ENCODE results near the gene KRT2.

KRT2 gene

DNA sequence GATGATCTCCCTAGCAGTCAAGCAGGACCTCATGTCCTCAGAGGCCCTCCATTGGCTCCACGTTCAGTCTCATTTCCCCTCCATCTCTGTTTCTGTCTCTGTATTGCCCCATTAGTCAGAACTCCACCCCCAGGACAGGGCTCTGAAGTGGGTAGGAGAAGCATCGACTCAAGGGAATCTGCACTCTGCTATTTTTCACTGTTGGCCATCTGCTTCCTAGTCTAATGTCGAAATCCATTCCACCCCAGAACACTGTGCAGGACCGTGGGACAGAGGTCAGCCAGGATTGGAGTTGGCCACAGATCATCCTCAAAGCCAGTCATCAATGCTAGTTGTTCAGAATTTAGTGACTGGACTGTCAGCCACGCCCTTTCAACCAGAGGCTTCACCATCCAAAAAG, 41.2 kb upstream of the KRT2 start:
- Histone ChIP-seq H3K9ac (no peak overlapping the region), H3K27ac (no peak overlapping the region), H3K36me3 (no peaks in the 10 kb centered on the region), H3K4me1 (peaks cover 0 to 10% (median 8%) of the 10 kb centered on the region in 10 experiments; a peak in 9 of 20 replicates), H4K20me1 (0 out of 22 replicates have a peak, but pooled peaks cover 0 to 2% (median 0%) of the 10 kb centered on the region in 11 experiments), H3K27me3 (peaks cover 34 to 49% (median 41%) of the 10 kb centered on the region in 11 experiments), H3K4me2 (no peak overlapping the region), H3K4me3 (no peak overlapping the region), H3K9me3 (replicated peaks in 1 of 11) (no peaks in the 10 kb centered on the region)
- TF ChIP-seq Cebpa-rat (IDR thresholded peaks at IDR 0.05), result no peak

- Histone ChIP-seq H3K9ac (no peak overlapping the region), H3K9me3 (replicated peaks in 1 of 11) (no peaks in the 10 kb centered on the region), H3K4me1 (peaks cover 0 to 10% (median 8%) of the 10 kb centered on the region in 10 experiments; a peak in 9 of 20 replicates), H3K4me2 (no peak overlapping the region), H4K20me1 (0 out of 22 replicates have a peak, but pooled peaks cover 0 to 2% (median 0%) of the 10 kb centered on the region in 11 experiments), H3K4me3 (no peak overlapping the region), H3K36me3 (no peaks in the 10 kb centered on the region), H3K27me3 (peaks cover 34 to 49% (median 41%) of the 10 kb centered on the region in 11 experiments), H3K27ac (no peak overlapping the region)
- TF ChIP-seq Cebpa-rat (IDR thresholded peaks at IDR 0.05), result no peak
These were observed 40.2 kb upstream of the KRT2 start for GRCh38 chr12:52692254-52692653.

DNA sequence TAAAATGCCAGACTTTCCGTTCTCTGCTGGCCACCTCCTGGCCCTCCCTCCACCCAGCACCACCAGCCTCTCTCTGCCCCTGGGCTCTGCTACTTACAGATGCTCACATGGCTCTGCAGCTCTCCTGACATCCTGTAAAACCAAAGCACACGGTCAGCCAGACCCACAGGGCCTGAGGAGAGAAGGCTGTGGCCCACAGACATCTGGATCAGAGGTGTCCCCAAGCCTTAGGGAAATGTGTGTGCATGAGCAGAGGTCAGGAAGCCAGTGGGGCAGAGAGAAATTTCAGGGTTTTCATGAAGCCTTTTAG, 39.8 kb upstream of the KRT2 start:
- TF ChIP-seq Cebpa-rat (IDR thresholded peaks at IDR 0.05), result no peak
- Histone ChIP-seq H4K20me1 (0 out of 22 replicates have a peak, but pooled peaks cover 0 to 2% (median 0%) of the 10 kb centered on the region in 11 experiments), H3K27me3 (peaks cover 34 to 49% (median 41%) of the 10 kb centered on the region in 11 experiments), H3K27ac (no peak overlapping the region), H3K9ac (no peak overlapping the region), H3K36me3 (no peaks in the 10 kb centered on the region), H3K4me1 (peaks cover 0 to 10% (median 8%) of the 10 kb centered on the region in 10 experiments; a peak in 9 of 20 replicates), H3K4me3 (peak overlapping the region in 1 of 10 experiments; percentile 47; a peak in 1 of 20 replicates), H3K9me3 (replicated peaks in 1 of 11) (no peaks in the 10 kb centered on the region), H3K4me2 (peak overlapping the region in 5 of 11 experiments; percentile 74 to 86 (median 80); a peak in 5 of 22 replicates)

- no peak for TF ChIP-seq Cebpa-rat (IDR thresholded peaks at IDR 0.05)
- Histone ChIP-seq H3K9ac (peak overlapping the region in 6 of 11 experiments; percentile 12 to 54 (median 32); a peak in 8 of 22 replicates), H3K27me3 (peaks cover 34 to 49% (median 41%) of the 10 kb centered on the region in 11 experiments), H3K27ac (no peak overlapping the region), H3K9me3 (replicated peaks in 1 of 11) (no peaks in the 10 kb centered on the region), H4K20me1 (0 out of 22 replicates have a peak, but pooled peaks cover 0 to 2% (median 0%) of the 10 kb centered on the region in 11 experiments), H3K4me1 (peaks cover 0 to 10% (median 8%) of the 10 kb centered on the region in 10 experiments; a peak in 9 of 20 replicates), H3K36me3 (no peaks in the 10 kb centered on the region), H3K4me2 (peak overlapping the region; percentile 74 to 89 (median 81)), H3K4me3 (peak overlapping the region; percentile 28 to 62 (median 52))
These were observed 39.2 kb upstream of the KRT2 start for GRCh38 chr12:52691076-52691840.

GRCh38 chr12:52690351-52691075, 38.5 kb upstream of the KRT2 start:
- H3K27me3 ChIP-seq, result peaks cover 34 to 49% (median 41%) of the 10 kb centered on the region in 11 experiments
- H3K9ac ChIP-seq, result peak overlapping the region in 5 of 11 experiments; percentile 12 to 46 (median 27); a peak in 5 of 22 replicates
- peaks cover 0 to 10% (median 8%) of the 10 kb centered on the region in 10 experiments; a peak in 9 of 20 replicates for H3K4me1 ChIP-seq
- H3K36me3 ChIP-seq, result no peaks in the 10 kb centered on the region
- H4K20me1 ChIP-seq, result 0 out of 22 replicates have a peak, but pooled peaks cover 0 to 2% (median 0%) of the 10 kb centered on the region in 11 experiments
- TF ChIP-seq Cebpa-rat (IDR thresholded peaks at IDR 0.05), result no peak
- peak overlapping the region; percentile 74 to 89 (median 81) for H3K4me2 ChIP-seq
- H3K4me3 ChIP-seq, result peak overlapping the region; percentile 28 to 62 (median 52); a peak in 18 of 20 replicates
- H3K27ac ChIP-seq, result no peak overlapping the region
- H3K9me3 ChIP-seq (replicated peaks in 1 of 11), result no peaks in the 10 kb centered on the region

- TF ChIP-seq Cebpa-rat (IDR thresholded peaks at IDR 0.05), result no peak
- peaks cover 0 to 10% (median 8%) of the 10 kb centered on the region in 10 experiments; a peak in 9 of 20 replicates for H3K4me1 ChIP-seq
- no peak overlapping the region for H3K27ac ChIP-seq
- no peak overlapping the region for H3K9ac ChIP-seq
- H3K9me3 ChIP-seq (replicated peaks in 1 of 11), result no peaks in the 10 kb centered on the region
- no peaks in the 10 kb centered on the region for H3K36me3 ChIP-seq
- H3K27me3 ChIP-seq, result peaks cover 34 to 49% (median 41%) of the 10 kb centered on the region in 11 experiments
- no peak overlapping the region for H3K4me3 ChIP-seq
- H4K20me1 ChIP-seq, result 0 out of 22 replicates have a peak, but pooled peaks cover 0 to 2% (median 0%) of the 10 kb centered on the region in 11 experiments
- H3K4me2 ChIP-seq, result no peak overlapping the region
These were observed 37.9 kb upstream of the KRT2 start for GRCh38 chr12:52689936-52690335.

- H3K36me3 ChIP-seq, result no peaks in the 10 kb centered on the region
- TF ChIP-seq Cebpa-rat (IDR thresholded peaks at IDR 0.05), result no peak
- H3K27me3 ChIP-seq, result peaks cover 34 to 49% (median 41%) of the 10 kb centered on the region in 11 experiments
- H3K4me1 ChIP-seq, result peaks cover 0 to 10% (median 8%) of the 10 kb centered on the region in 10 experiments; a peak in 9 of 20 replicates
- H3K9me3 ChIP-seq (replicated peaks in 1 of 11), result no peaks in the 10 kb centered on the region
- H3K9ac ChIP-seq, result no peak overlapping the region
- no peak overlapping the region for H3K27ac ChIP-seq
- H3K4me2 ChIP-seq, result no peak overlapping the region
- 0 out of 22 replicates have a peak, but pooled peaks cover 0 to 2% (median 0%) of the 10 kb centered on the region in 11 experiments for H4K20me1 ChIP-seq
- no peak overlapping the region for H3K4me3 ChIP-seq
These were observed 37.2 kb upstream of the KRT2 start for GRCh38 chr12:52689239-52689638.

DNA sequence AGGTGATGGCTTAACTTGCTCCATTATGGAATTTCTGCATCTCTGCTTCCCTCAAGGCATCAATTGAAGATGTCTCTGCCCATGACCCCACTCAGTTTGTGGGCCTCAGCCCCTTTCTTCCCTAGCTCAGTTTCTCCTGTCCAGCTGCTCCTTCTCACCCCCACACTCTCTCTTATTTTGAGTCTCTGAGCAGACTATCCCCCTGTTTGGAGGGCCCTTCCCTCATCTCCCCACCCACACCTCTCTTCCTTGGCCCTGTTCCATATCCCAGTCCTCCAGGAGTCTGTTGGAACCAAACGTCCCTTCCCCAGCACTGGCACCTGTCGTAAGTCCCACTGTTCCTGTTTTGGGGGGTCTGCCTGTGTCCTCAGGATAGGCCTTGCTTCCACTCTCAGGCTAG, 36.5 kb upstream of the KRT2 start:
- no peak overlapping the region for H3K4me3 ChIP-seq
- H3K27me3 ChIP-seq, result peaks cover 34 to 49% (median 41%) of the 10 kb centered on the region in 11 experiments
- peaks cover 0 to 10% (median 8%) of the 10 kb centered on the region in 10 experiments; a peak in 9 of 20 replicates for H3K4me1 ChIP-seq

More for the DNA sequence above, 36.5 kb upstream of the KRT2 start:
- TF ChIP-seq Cebpa-rat (IDR thresholded peaks at IDR 0.05), result no peak
- H3K27ac ChIP-seq, result no peak overlapping the region
- 0 out of 22 replicates have a peak, but pooled peaks cover 0 to 2% (median 0%) of the 10 kb centered on the region in 11 experiments for H4K20me1 ChIP-seq
- H3K4me2 ChIP-seq, result no peak overlapping the region
- no peaks in the 10 kb centered on the region for H3K9me3 ChIP-seq (replicated peaks in 1 of 11)
- H3K36me3 ChIP-seq, result no peaks in the 10 kb centered on the region
- H3K9ac ChIP-seq, result no peak overlapping the region

All from BLaER1 treated with 17β-estradiol and CSF1 and Interleukin-3, amounts not matched to agents 10 nM and 100 nM (cell line).